OCI-LY3 (cell line): Measurements from ENCODE around the gene NAA25.

Source experiments
- CTCF ChIP-seq: fragments of 200-600, 300-600 bp; sonication (generic); IDR thresholded peaks from 2 replicates; pipeline ENCODE4 v1.5.1; 2014; ENCODE audit warnings: antibody characterized with exemption, low read length, low read depth
- EZH2phosphoT487 ChIP-seq: fragments of 200-600 bp; shearing (Covaris generic); IDR thresholded peaks from 2 replicates; pipeline ENCODE4 v1.6.1; 2018; ENCODE audit warnings: antibody characterized with exemption, mixed run types, low read depth

- TF ChIP-seq CTCF: no peak
- TF ChIP-seq EZH2phosphoT487: no peak
Measured at GRCh38 chr12:112008918-112009317, 99.7 kb downstream of the NAA25 start.
